Fibroblast of mammary gland (primary cell): ENCODE data around the gene SPEM1.

ENCODE experiments used
- DNase-seq: peaks from one replicate; pipeline ENCODE4 v3.0.0-alpha.2; 2010; ENCODE audit warnings: low read depth
- H3K4me3 ChIP-seq: 2 replicates; pipeline ENCODE4 v1.5.1; 2011; ENCODE audit warnings: low read depth, mild to moderate bottlenecking, low read length, moderate library complexity; ENCODE audit not compliant: control insufficient read depth
- TF ChIP-seq, protein P1 (sequence below): conservative IDR thresholded peaks from 2 replicates; pipeline ENCODE4 v1.5.1; 2011; ENCODE audit warnings: low read depth, low read length, inconsistent platforms; ENCODE audit not compliant: control insufficient read depth, insufficient read depth

Gene SPEM1

DNA sequence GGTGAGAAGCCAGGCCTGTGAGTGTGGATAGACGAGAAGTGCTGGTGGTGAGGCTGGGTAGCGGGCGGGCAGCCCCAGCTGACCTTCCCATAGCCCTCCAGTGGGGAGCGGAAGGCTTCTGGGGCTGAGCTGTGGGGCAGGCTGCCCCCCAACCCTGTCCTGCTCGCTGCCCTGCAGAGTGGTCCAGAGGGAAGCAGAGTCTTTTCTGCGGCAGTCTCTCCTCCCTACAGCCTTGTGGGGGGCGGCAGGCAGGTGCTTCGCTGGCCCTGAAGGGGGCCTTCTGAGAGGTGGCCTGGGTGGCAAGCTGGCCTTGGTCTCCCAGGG, 8.7 kb upstream of the SPEM1 start:
- no peak overlapping the region for H3K4me3 ChIP-seq
- no peak for DNase-seq
- TF ChIP-seq, protein P1, sequence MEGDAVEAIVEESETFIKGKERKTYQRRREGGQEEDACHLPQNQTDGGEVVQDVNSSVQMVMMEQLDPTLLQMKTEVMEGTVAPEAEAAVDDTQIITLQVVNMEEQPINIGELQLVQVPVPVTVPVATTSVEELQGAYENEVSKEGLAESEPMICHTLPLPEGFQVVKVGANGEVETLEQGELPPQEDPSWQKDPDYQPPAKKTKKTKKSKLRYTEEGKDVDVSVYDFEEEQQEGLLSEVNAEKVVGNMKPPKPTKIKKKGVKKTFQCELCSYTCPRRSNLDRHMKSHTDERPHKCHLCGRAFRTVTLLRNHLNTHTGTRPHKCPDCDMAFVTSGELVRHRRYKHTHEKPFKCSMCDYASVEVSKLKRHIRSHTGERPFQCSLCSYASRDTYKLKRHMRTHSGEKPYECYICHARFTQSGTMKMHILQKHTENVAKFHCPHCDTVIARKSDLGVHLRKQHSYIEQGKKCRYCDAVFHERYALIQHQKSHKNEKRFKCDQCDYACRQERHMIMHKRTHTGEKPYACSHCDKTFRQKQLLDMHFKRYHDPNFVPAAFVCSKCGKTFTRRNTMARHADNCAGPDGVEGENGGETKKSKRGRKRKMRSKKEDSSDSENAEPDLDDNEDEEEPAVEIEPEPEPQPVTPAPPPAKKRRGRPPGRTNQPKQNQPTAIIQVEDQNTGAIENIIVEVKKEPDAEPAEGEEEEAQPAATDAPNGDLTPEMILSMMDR = no peak

DNA sequence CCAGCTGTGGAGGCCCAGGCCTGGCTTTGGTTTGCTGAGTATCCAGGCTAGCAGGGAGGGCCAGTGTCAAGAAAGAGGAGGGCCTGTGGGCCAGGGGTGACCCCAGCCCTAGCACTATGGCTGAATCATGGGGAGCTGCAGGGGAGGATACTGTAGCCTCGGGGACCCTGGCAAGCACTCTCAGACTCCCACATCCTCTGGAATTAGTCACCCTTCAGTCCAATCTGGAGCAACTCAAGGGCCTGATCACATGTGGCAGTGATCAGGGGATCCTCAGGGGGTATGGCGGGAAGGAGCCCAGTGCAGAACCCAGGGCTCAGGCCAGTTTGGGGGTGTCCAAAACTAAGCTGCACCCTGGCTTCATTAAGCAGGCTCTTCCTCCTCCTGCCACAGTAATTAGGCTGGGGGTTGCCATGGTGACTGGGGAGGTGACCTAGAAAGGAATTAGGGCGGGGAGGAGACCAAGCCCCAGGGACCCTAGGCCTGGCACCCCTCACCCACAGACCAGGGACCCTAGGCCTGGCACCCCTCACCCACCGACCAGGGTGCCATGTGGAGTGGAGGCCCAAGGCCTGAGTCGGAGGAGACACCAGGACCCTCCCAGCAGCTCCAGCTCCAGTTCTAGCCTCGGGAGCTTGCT, 6.7 kb upstream of the SPEM1 start:
- TF ChIP-seq, protein P1 = no peak
- H3K4me3 ChIP-seq = no peak overlapping the region
- DNase-seq = peak; percentile 79

DNA sequence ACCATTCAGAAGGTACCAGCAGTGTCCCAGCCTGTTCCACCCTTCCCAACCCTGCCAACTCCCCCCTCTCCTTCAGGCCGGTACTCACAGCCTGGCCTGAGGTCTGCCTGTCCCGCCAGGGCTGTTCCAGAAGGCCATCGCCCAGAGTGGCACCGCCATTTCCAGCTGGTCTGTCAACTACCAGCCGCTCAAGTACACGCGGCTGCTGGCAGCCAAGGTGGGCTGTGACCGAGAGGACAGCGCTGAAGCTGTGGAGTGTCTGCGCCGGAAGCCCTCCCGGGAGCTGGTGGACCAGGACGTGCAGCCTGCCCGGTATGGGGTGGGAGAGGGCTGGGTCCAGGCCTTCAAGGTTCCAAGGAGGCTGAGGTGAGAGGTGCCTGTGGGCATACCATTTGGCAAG, 5.3 kb upstream of the SPEM1 start:
- TF ChIP-seq, protein P1 = no peak
- DNase-seq = no peak
- no peak overlapping the region for H3K4me3 ChIP-seq

- TF ChIP-seq, protein P1 = no peak
- H3K4me3 ChIP-seq = no peak overlapping the region
- DNase-seq = no peak
Observed at GRCh38 chr17:7415784-7416183, 4.3 kb upstream of the SPEM1 start.

GRCh38 chr17:7416323-7416722, 3.8 kb upstream of the SPEM1 start:
- TF ChIP-seq, protein P1 = peak; percentile 5
- DNase-seq = no peak
- no peak overlapping the region for H3K4me3 ChIP-seq

GRCh38 chr17:7417056-7417655, 3.0 kb upstream of the SPEM1 start:
- TF ChIP-seq, protein P1 = no peak
- no peak for DNase-seq
- H3K4me3 ChIP-seq = no peak overlapping the region
